CD14-positive monocyte (primary cell): ENCODE results near the gene CEP89. TPM values are rescaled to one million over a fixed set of nuclear protein-coding genes. Genes with fewer than 3 reads are reported as not detected.

ENCODE experiments used
- DNase-seq, 3 donors: peaks; one replicate each; pipeline ENCODE4 v3.0.0-alpha.2; 2011 to 2022
- H2AFZ ChIP-seq: 2 replicates; pipeline ENCODE4 v1.6.0; 2012; ENCODE audit warnings: mild to moderate bottlenecking, low read depth, low read length, inconsistent platforms; ENCODE audit not compliant: insufficient read depth, poor library complexity, severe bottlenecking
- H3K27ac ChIP-seq, 2 donors: 1 replicate in 1 of 2; 2 replicates in 1 of 2; pipeline ENCODE4 v1.5.1; 2012 to 2013; ENCODE audit warnings: low read length in 2 of 2, control low read depth in 1 of 2, inconsistent platforms in 1 of 2, low read depth in 1 of 2, mild to moderate bottlenecking in 1 of 2
- H3K27me3 ChIP-seq, 2 donors: one replicate each; pipeline versions ENCODE4 v1.6.0 to v1.6.1; 2011 to 2013; ENCODE audit warnings: low read length in 2 of 2; ENCODE audit not compliant: control insufficient read depth in 2 of 2, insufficient read depth in 2 of 2
- H3K36me3 ChIP-seq, 2 donors: replicated peaks in 1 of 2; 1 replicate in 1 of 2; 2 replicates in 1 of 2; pipeline versions ENCODE4 v1.5.1 to v1.6.1; 2012 to 2013; ENCODE audit warnings: low read length in 2 of 2, control low read depth in 1 of 2, inconsistent platforms in 1 of 2, mild to moderate bottlenecking in 1 of 2; ENCODE audit not compliant: insufficient read depth in 2 of 2, control insufficient read depth in 1 of 2
- H3K4me1 ChIP-seq, 2 donors: 1 replicate in 1 of 2; 2 replicates in 1 of 2; pipeline versions ENCODE4 v1.5.1 to v1.6.1; 2012 to 2013; ENCODE audit warnings: low read length in 2 of 2, control low read depth in 1 of 2, inconsistent platforms in 1 of 2, mild to moderate bottlenecking in 1 of 2, moderate library complexity in 1 of 2; ENCODE audit not compliant: insufficient read depth in 2 of 2, control insufficient read depth in 1 of 2
- H3K4me2 ChIP-seq: replicated peaks from 2 replicates; pipeline ENCODE3; 2012; ENCODE audit warnings: low read length, moderate library complexity, mild to moderate bottlenecking; ENCODE audit not compliant: poor library complexity, severe bottlenecking; ENCODE audit errors: extremely low read depth
- H3K4me3 ChIP-seq, 3 experiments: fragments of 200-600 bp in 1 of 3; sonication (generic) in 1 of 3; replicated peaks in 1 of 3; 1 replicate in 2 of 3; 2 replicates in 1 of 3; pipeline ENCODE4 v1.5.1; 2011 to 2013; ENCODE audit warnings: low read length in 3 of 3, mild to moderate bottlenecking in 3 of 3, control low read depth in 2 of 3, low read depth in 2 of 3, inconsistent platforms in 1 of 3, moderate library complexity in 1 of 3
- H3K79me2 ChIP-seq: 2 replicates; pipeline ENCODE4 v1.6.0; 2012; ENCODE audit warnings: mild to moderate bottlenecking, control low read depth, inconsistent platforms, low read length, moderate library complexity; ENCODE audit not compliant: insufficient read depth
- H3K9ac ChIP-seq: 2 replicates; pipeline ENCODE4 v1.6.0; 2017; ENCODE audit warnings: low read length, mild to moderate bottlenecking; ENCODE audit not compliant: insufficient read depth, poor library complexity, severe bottlenecking
- H3K9me3 ChIP-seq, 2 donors: replicated peaks in 1 of 2; 1 replicate in 1 of 2; 2 replicates in 1 of 2; pipeline versions ENCODE4 v1.5.1 to v1.6.1; 2012 to 2013; ENCODE audit warnings: low read length in 2 of 2, control low read depth in 1 of 2; ENCODE audit not compliant: control insufficient read depth in 1 of 2, insufficient read depth in 1 of 2
- H4K20me1 ChIP-seq: 2 replicates; pipeline ENCODE4 v1.6.0; 2012; ENCODE audit warnings: mild to moderate bottlenecking, low read length, control low read depth, moderate library complexity; ENCODE audit not compliant: insufficient read depth
- H3K27ac Mint-ChIP-seq, 7 donors: one replicate each; pipeline ENCODE4 v1.8.0; 2020; ENCODE audit warnings: mild to moderate bottlenecking in 7 of 7, mixed read lengths in 7 of 7, moderate library complexity in 6 of 7, inconsistent platforms in 2 of 7
- H3K27me3 Mint-ChIP-seq, 3 donors: one replicate each; pipeline ENCODE4 v1.8.0; 2021 to 2022; ENCODE audit warnings: low read depth in 3 of 3, mild to moderate bottlenecking in 3 of 3, mixed read lengths in 3 of 3, moderate library complexity in 3 of 3, inconsistent platforms in 1 of 3
- H3K36me3 Mint-ChIP-seq, 2 donors: one replicate each; pipeline ENCODE4 v1.8.0; 2020; ENCODE audit warnings: mixed read lengths in 2 of 2, inconsistent platforms in 1 of 2, mild to moderate bottlenecking in 1 of 2
- H3K4me1 Mint-ChIP-seq: one replicate; pipeline ENCODE4 v1.8.0; 2020; ENCODE audit warnings: mild to moderate bottlenecking, mixed read lengths
- H3K4me3 Mint-ChIP-seq, 2 donors: one replicate each; pipeline ENCODE4 v1.8.0; 2020; ENCODE audit warnings: mild to moderate bottlenecking in 2 of 2, mixed read lengths in 2 of 2, moderate library complexity in 1 of 2
- H3K9me3 Mint-ChIP-seq, 7 donors: one replicate each; pipeline ENCODE4 v1.8.0; 2020 to 2022; ENCODE audit warnings: mixed read lengths in 7 of 7, mild to moderate bottlenecking in 6 of 7, moderate library complexity in 6 of 7, inconsistent platforms in 2 of 7
- WGBS: methylation state at CpG from one replicate; pipeline ENCODE4 v1.1.5; 2013; ENCODE audit warnings: missing lambda C conversion rate; ENCODE audit not compliant: insufficient coverage; 5-methylcytosine and 5-hydroxymethylcytosine counted together
- intact Hi-C, 2 donors: fragments of 100-400 bp; cut with micrococcal nuclease; formaldehyde crosslinking; loops; one replicate each; pipeline versions ENCODE4 v1.15.0 to v1.15.1; 2023
- polyA plus RNA-seq, 3 donors: library from polyadenylated mRNA; depleted of rRNA in 1 of 3; unstranded in 2 of 3; stranded (reverse) in 1 of 3; fragments of 300-500 nt in 2 of 3; fragments of >200 nt in 1 of 3; fragmentation: Illumina TruSeq in 2 of 3; gene quantifications; 1 replicate in 2 of 3; 2 replicates in 1 of 3; pipeline ENCODE4 v1.2.3, GENCODE V29; 2012 to 2021
- TF ChIP-seq, protein P1 (sequence below): fragments of 200-600 bp; IDR thresholded peaks from one replicate; pipeline ENCODE4 v1.8.0; 2022; ENCODE audit warnings: antibody characterized with exemption, mild to moderate bottlenecking

The CEP89 gene
- polyA plus RNA-seq, 3 donors, result 4.6 to 6.5 (median 4.7) TPM

- no peak for DNase-seq
- 93% methylated on average over 8 of the region's 8 CpGs for WGBS
- H3K27me3 ChIP-seq, result no peaks in the 10 kb centered on the region
Observed at GRCh38 chr19:32879741-32880140, 92.0 kb downstream of the CEP89 start.

DNA sequence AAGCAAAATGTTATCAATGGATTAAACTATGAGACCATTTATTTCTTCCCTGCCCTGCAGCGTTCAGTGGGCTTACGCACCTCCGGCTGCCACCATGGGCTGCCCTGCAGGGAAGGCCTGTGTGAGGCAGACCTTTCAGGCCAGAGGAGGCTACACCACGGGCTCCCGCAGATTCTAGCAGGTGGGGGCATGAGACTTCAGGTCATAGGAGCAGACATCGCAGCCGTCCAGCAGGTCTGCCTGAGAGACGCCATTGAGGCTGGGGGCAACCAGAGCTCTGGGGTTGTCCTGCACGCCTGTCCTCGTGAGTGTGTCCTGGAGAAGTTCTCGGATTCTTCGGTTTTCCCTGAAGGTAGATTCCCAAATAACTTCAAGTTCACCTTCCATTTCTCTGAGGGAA, 92.8 kb downstream of the CEP89 start:
- WGBS, result 95% methylated on average over 9 of the region's 12 CpGs
- Histone ChIP-seq H3K9ac (no peak overlapping the region), H3K9me3 (no peaks in the 10 kb centered on the region), H3K27me3 (no peaks in the 10 kb centered on the region), H3K4me3 (no peak overlapping the region), H3K4me1 (no peaks in the 10 kb centered on the region), H3K79me2 (no peaks in the 10 kb centered on the region), H3K4me2 (no peak overlapping the region), H2AFZ (no peak overlapping the region), H3K27ac (no peak overlapping the region), H4K20me1 (no peaks in the 10 kb centered on the region), H3K36me3 (peaks cover 0 to 2% of the 10 kb centered on the region in 2 donors)
- H3K27me3 Mint-ChIP-seq, result peaks cover 0 to 3% (median 2%) of the 10 kb centered on the region in 3 donors
- no peak overlapping the region for H3K4me3 Mint-ChIP-seq
- peaks cover 0 to 2% (median 0%) of the 10 kb centered on the region in 7 donors for H3K9me3 Mint-ChIP-seq
- no peak for DNase-seq
- peaks cover 10 to 11% of the 10 kb centered on the region in 2 donors for H3K36me3 Mint-ChIP-seq
- intact Hi-C loops, result no loop called here
- no peaks in the 10 kb centered on the region for H3K4me1 Mint-ChIP-seq
- no peak overlapping the region for H3K27ac Mint-ChIP-seq
- TF ChIP-seq, protein P1, sequence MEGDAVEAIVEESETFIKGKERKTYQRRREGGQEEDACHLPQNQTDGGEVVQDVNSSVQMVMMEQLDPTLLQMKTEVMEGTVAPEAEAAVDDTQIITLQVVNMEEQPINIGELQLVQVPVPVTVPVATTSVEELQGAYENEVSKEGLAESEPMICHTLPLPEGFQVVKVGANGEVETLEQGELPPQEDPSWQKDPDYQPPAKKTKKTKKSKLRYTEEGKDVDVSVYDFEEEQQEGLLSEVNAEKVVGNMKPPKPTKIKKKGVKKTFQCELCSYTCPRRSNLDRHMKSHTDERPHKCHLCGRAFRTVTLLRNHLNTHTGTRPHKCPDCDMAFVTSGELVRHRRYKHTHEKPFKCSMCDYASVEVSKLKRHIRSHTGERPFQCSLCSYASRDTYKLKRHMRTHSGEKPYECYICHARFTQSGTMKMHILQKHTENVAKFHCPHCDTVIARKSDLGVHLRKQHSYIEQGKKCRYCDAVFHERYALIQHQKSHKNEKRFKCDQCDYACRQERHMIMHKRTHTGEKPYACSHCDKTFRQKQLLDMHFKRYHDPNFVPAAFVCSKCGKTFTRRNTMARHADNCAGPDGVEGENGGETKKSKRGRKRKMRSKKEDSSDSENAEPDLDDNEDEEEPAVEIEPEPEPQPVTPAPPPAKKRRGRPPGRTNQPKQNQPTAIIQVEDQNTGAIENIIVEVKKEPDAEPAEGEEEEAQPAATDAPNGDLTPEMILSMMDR, result no peak

More at GRCh38 chr19:32879741-32880140, 92.0 kb downstream of the CEP89 start:
- Histone ChIP-seq H4K20me1 (no peaks in the 10 kb centered on the region), H2AFZ (no peak overlapping the region), H3K27ac (no peak overlapping the region), H3K4me3 (no peak overlapping the region), H3K79me2 (no peaks in the 10 kb centered on the region), H3K9ac (no peak overlapping the region), H3K4me2 (no peak overlapping the region), H3K9me3 (no peaks in the 10 kb centered on the region), H3K36me3 (peaks cover 0 to 2% of the 10 kb centered on the region in 2 donors), H3K4me1 (no peaks in the 10 kb centered on the region)
- intact Hi-C loops, result no loop called here
- peak overlapping the region in 1 of 7 donors; percentile 25 for H3K27ac Mint-ChIP-seq
- TF ChIP-seq, protein P1, result no peak
- H3K27me3 Mint-ChIP-seq, result peaks cover 0 to 3% (median 2%) of the 10 kb centered on the region in 3 donors
- peaks cover 0 to 1% (median 0%) of the 10 kb centered on the region in 7 donors for H3K9me3 Mint-ChIP-seq
- H3K4me1 Mint-ChIP-seq, result no peaks in the 10 kb centered on the region
- no peak overlapping the region for H3K4me3 Mint-ChIP-seq
- H3K36me3 Mint-ChIP-seq, result peaks cover 10 to 11% of the 10 kb centered on the region in 2 donors
